NCI-H2171 (cell line): ENCODE measurements around the gene CLEC16A.
A peak's percentile ranks its signal among the peaks of the same experiment; 100 is the strongest.
"Not testable (repeated sequence)": the region's sequence is repeated elsewhere in the genome, so short reads cannot be mapped to it uniquely, and the experiment has no call there.

Source experiments
- DNase-seq: peaks from one replicate; lab custom pipeline; 2025; lab: John Stamatoyannopoulos, UW

CLEC16A gene

GRCh38 chr16:11202260-11203091 lies 258.1 kb downstream of the CLEC16A start:
- DNase-seq = no peak

- DNase-seq = peak; percentile 75
These were observed 258.8 kb downstream of the CLEC16A start for GRCh38 chr16:11203111-11203623.

GRCh38 chr16:11204513-11205047 lies 260.2 kb downstream of the CLEC16A start:
- DNase-seq = no peak

GRCh38 chr16:11205065-11205699 lies 260.8 kb downstream of the CLEC16A start:
- no peak for DNase-seq

GRCh38 chr16:11205754-11206581 lies 261.6 kb downstream of the CLEC16A start:
- peak; percentile 20 for DNase-seq

GRCh38 chr16:11207646-11208045 lies 263.3 kb downstream of the CLEC16A start:
- DNase-seq = no peak

- no peak for DNase-seq
These were observed 264.7 kb downstream of the CLEC16A start for GRCh38 chr16:11208916-11209665.

GRCh38 chr16:11210260-11210659 lies 265.9 kb downstream of the CLEC16A start:
- DNase-seq = no peak

- no peak for DNase-seq
These were observed 267.0 kb downstream of the CLEC16A start for GRCh38 chr16:11211061-11211976.

- DNase-seq = no peak
These were observed 267.8 kb downstream of the CLEC16A start for GRCh38 chr16:11211977-11212797.

GRCh38 chr16:11212798-11213196 lies 268.4 kb downstream of the CLEC16A start:
- peak; percentile 31 for DNase-seq

- no peak for DNase-seq
These were observed 269.0 kb downstream of the CLEC16A start for GRCh38 chr16:11213373-11213772.

- DNase-seq = no peak
These were observed 269.4 kb downstream of the CLEC16A start for GRCh38 chr16:11213799-11214198.

GRCh38 chr16:11215935-11216556 lies 271.7 kb downstream of the CLEC16A start:
- DNase-seq = no peak

- no peak for DNase-seq
These were observed 273.6 kb downstream of the CLEC16A start for GRCh38 chr16:11217651-11218603.

- no peak for DNase-seq
These were observed 274.2 kb downstream of the CLEC16A start for GRCh38 chr16:11218604-11218962.

GRCh38 chr16:11219178-11219577 lies 274.8 kb downstream of the CLEC16A start:
- DNase-seq = no peak

- DNase-seq = not testable (repeated sequence)
These were observed 276.1 kb downstream of the CLEC16A start for GRCh38 chr16:11220507-11220906.
